NAMALWA (cell line): ENCODE results near the gene MPLKIP.
A peak's percentile ranks its signal among the peaks of the same experiment; 100 is the strongest.
"Not testable (repeated sequence)": the region's sequence is repeated elsewhere in the genome, so short reads cannot be mapped to it uniquely, and the experiment has no call there.

Experiments used
- DNase-seq: peaks from one replicate; pipeline ENCODE4 v3.0.0-alpha.2; 2015; ENCODE audit warnings: low spot score

The MPLKIP gene

GRCh38 chr7:40133561-40134427 lies 628 bp downstream of the MPLKIP start:
- DNase-seq = peak; percentile 74

- no peak for DNase-seq
These were observed 11.5 kb downstream of the MPLKIP start for GRCh38 chr7:40122940-40123254.

GRCh38 chr7:40122100-40122939 lies 12.1 kb downstream of the MPLKIP start:
- not testable (repeated sequence) for DNase-seq

GRCh38 chr7:40120020-40120419 lies 14.4 kb downstream of the MPLKIP start:
- no peak for DNase-seq

GRCh38 chr7:40118201-40118600 lies 16.2 kb downstream of the MPLKIP start:
- not testable (repeated sequence) for DNase-seq

GRCh38 chr7:40117199-40117598 lies 17.2 kb downstream of the MPLKIP start:
- not testable (repeated sequence) for DNase-seq

- no peak for DNase-seq
These were observed 18.5 kb downstream of the MPLKIP start for GRCh38 chr7:40115936-40116335.

- no peak for DNase-seq
These were observed 28.4 kb downstream of the MPLKIP start for GRCh38 chr7:40105879-40106473.

GRCh38 chr7:40102897-40103296 lies 31.5 kb downstream of the MPLKIP start:
- no peak for DNase-seq

- no peak for DNase-seq
These were observed 33.2 kb downstream of the MPLKIP start for GRCh38 chr7:40101201-40101600.

- DNase-seq = no peak
These were observed 34.6 kb downstream of the MPLKIP start for GRCh38 chr7:40099837-40100236.

- no peak for DNase-seq
These were observed 35.6 kb downstream of the MPLKIP start for GRCh38 chr7:40098810-40099209.

GRCh38 chr7:40097728-40098127 lies 36.7 kb downstream of the MPLKIP start:
- DNase-seq = no peak

GRCh38 chr7:40095695-40096327 lies 38.6 kb downstream of the MPLKIP start:
- no peak for DNase-seq

GRCh38 chr7:40095230-40095629 lies 39.2 kb downstream of the MPLKIP start:
- no peak for DNase-seq

GRCh38 chr7:40093631-40094350 lies 40.6 kb downstream of the MPLKIP start:
- DNase-seq = no peak

- no peak for DNase-seq
These were observed 42.2 kb downstream of the MPLKIP start for GRCh38 chr7:40092182-40092581.

GRCh38 chr7:40077849-40078248 lies 56.6 kb downstream of the MPLKIP start:
- no peak for DNase-seq
